GM18858 (cell line): Measurements from ENCODE around the gene NDST1.
"Not testable (repeated sequence)": the region's sequence is repeated elsewhere in the genome, so short reads cannot be mapped to it uniquely, and the experiment has no call there.

Experiments
- ATAC-seq: cut with Tn5 transposase; IDR thresholded peaks from one replicate; pipeline ENCODE4 v1.9.1; 2021; ENCODE audit not compliant: unreplicated experiment

NDST1 gene

DNA sequence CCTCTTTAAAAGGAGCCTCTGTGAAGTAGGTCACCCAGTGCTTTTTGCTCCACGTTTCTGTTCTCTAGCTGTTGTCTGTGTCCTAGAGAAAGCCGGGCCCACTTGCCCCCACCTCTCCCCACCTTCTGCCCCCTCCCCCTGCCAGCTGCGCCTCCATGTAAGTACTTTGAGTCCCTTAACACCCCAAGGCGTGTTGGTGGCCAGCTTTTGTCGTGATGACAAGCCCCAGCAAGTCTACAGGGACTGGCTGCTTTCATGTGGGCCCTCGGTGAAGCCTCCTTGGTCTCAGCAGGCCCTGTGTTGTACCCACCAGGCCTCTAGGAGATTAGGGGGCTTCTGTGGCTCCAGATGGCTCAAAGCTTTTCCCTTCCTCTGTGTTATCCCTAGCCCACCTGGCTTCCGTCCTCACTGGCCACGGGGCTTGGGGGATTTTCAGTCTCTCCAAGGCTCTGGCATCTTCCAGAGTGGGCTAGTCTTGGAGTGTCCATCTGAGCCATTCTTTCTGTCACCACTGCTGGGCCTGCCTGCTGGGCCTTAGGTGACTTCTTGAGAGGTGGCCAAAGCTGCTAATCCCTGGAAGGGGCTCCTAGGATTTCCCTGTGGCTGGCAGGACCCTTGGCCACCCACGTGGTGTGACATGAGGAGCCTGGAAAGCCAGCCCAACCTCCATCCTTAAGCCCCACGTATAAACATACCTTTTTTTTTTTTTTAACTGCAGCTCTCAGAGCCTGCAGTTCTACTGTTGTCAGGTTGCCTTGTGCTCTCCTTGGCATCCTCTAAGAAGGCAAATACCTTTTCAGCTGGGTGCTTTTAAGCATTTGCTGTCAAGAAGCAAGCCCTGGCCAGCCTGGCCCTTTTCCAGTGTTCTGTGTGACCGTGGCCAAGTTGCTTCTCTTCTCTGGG is 1.1 kb upstream of the NDST1 start:
- no peak for ATAC-seq

DNA sequence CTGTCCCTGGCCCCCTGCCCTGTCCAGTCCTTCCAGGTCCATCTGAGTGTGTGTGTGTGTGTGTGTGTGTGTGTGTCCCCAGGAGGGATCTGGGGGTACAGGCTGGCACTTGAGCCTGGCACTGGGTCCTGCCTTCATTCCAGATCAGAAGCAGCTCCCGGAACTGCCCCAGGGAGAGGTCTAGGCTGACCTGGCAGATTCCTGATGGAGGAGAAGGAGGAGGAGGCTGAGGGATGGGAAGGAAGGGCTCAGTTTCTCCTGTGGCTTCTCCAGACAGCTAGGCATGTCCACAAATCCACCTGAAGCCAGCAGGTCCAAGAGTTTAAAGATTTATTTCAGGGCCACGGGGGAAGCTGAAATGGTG is 328 bp downstream of the NDST1 start:
- ATAC-seq = no peak

GRCh38 chr5:150508828-150509227 is 897 bp downstream of the NDST1 start:
- no peak for ATAC-seq

GRCh38 chr5:150509992-150510391 is 2.1 kb downstream of the NDST1 start:
- no peak for ATAC-seq

- no peak for ATAC-seq
Measured at GRCh38 chr5:150510460-150511263, 2.7 kb downstream of the NDST1 start.

DNA sequence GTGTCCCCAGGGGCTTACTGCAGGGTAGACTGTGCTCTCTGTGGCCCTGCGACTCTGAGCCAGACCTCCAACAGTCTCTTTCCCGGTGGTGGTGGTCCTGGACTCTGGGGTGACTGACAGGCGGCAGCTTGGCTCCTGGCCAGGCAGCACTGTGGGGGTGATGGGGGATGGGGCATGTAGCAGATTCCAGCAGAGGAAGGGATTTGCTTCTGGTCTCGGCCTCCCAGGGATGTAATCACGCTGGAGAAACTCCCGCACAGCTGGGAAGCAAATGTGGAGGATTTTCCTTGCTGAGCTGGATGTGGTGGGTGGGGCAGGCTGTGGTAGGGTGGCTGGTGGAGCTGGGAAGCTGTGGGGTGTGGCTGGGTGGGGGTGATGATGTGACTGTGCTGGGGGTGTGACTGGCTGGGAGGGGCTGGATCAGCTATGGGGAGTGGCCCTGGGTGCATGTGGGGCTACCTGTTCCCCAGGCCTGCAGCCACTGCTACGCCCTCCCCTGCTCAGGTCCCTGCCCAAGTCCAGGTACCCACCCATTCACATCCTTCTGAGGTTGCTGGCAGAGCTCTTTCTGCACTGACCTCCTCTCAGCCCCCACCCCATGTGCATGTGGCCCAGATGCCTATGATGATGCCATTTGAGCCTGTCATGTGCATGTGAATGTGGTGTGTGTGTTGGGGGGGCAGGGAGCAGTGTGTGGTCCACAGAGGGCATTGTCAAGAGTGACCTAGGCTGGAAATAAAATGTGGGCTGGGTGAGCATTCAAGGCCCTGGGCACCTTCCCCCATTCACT is 3.8 kb downstream of the NDST1 start:
- ATAC-seq = no peak

DNA sequence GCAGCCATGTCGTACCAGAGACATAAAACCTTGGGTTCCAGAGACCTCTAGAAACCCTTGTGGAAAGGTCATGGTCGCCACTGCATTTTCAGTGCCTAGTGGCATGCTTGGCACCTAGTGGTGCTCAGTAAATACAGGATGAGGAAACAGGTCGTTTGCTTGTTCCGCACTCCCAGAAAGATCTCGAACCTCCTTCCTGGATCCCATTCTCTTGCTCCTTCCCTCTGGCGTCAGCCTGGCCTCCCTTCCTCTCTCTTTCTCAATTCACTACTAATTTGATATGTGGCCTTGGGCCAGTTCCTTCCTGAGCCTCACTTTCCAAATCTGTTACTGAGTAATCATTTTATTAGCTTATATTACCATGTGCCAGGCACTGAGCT is 4.4 kb downstream of the NDST1 start:
- no peak for ATAC-seq

DNA sequence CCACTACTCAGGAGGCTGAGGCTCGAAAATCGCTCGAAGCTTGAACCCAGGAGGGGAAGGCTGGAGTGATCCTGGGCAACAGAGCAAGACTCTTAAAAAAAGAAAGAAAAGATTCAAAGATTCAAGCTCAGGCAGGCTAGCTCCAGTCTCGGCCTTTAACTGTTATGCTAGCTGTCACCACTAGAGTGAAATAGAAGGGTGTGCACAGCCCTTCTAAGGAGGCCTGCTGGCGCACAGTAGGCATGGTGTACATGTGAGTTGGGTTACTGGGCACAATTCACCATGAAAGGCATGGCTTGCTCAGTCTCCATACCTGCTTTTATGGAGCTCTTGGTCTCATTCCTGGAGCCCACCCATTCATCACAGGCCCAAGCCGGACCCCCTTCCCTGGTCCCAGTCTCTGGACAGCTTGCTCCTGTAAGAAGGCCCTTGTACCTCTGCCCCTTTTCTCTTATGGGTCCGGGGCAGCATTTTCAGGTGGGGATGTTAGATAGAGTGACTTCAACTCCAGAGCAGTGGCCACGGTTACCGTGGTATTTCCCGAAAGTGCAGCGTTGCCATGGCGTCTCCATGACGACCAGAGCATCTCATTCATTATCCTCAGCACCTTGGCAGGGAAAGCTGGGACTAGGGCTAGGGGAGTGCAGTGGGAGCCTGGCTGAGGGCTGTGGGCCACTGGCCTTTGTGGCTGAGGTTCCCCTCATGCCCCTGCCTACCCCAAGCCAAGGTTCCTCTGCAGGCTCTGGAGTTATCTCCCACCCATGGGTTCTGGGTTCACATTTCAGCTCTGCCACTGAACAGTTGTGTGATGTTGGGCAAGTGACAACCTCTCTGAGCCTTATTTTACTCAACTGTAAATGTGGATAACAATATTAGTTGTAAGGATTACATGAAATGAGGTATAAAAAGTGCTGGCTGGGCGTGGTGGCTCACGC is 5.7 kb downstream of the NDST1 start:
- no peak for ATAC-seq

- ATAC-seq = no peak
Measured at GRCh38 chr5:150514708-150515211, 6.8 kb downstream of the NDST1 start.

- no peak for ATAC-seq
Measured at GRCh38 chr5:150515446-150515845, 7.5 kb downstream of the NDST1 start.

DNA sequence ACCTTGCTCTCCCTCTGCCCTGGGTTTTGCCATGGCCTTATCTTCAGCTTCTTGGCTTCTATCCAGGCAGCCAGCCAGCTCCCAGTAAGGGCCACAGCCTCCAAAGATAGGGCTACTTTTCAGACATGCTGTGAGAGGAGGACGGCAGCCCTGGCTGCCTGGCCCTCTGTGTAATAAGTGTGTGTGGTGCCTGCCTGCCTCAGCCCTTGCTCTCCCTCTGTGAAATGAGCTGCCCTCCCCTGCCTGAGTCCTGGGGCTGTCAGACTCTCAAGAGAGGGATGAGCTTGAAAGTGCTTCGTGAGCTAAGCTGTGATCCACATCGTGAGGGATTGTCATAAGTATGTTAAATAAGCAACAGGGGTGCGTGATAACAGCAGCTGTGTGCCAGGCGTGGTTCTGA is 8.1 kb downstream of the NDST1 start:
- ATAC-seq = no peak

- ATAC-seq = no peak
Measured at GRCh38 chr5:150517272-150518152, 9.6 kb downstream of the NDST1 start.

GRCh38 chr5:150518712-150519559 is 11.0 kb downstream of the NDST1 start:
- not testable (repeated sequence) for ATAC-seq

DNA sequence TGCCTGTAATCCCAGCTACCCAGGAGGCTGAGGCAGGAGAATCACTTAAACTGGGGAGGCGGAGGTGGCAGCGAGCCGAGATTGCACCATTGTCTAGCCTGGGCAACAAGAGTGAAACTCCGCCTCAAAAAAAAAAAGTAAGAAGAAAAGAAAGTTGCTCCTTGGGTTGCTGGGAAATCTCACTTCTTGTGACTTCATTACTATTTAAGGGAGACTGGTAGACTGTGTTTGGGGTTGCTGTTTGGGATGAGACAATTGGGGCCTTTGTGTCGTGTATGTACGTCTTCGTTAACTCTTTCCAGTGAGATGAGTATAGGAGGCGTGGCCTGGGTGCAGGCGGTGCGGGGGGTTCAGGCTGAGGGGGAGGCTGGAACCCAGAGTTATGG is 11.6 kb downstream of the NDST1 start:
- no peak for ATAC-seq

DNA sequence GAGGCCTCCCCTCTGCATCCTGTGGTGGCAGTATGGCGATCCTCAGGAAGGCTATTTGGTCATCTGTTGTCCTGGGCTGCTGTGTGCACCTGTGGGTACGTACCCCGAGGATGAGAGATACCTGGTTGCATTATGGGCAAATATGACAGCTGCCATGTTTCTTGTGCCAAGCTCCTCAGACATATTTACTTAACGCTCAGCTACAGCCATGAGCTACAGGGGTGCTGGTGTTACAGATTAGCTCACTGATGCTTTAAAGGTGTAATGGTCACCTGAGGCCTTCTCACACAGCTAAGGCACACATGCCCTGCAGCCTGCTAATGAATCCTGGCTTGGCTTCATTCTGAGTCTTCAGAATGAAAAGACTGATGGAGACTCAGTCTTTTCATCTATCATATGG is 12.0 kb downstream of the NDST1 start:
- ATAC-seq = no peak

- no peak for ATAC-seq
Measured at GRCh38 chr5:150520747-150521521, 13.0 kb downstream of the NDST1 start.

DNA sequence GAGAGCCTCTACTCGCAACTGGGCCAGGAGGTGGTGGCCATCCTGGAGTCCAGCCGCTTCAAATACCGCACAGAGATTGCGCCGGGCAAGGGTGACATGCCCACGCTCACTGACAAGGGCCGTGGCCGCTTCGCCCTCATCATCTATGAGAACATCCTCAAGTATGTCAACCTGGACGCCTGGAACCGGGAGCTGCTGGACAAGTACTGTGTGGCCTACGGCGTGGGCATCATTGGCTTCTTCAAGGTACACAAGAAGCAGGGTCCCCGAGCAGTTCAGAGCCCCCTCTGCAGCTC is 13.5 kb downstream of the NDST1 start:
- ATAC-seq = no peak
